GM21717 (cell line): ENCODE results near the gene SLC25A48.
"Not testable (repeated sequence)": the region's sequence is repeated elsewhere in the genome, so short reads cannot be mapped to it uniquely, and the experiment has no call there.

Experiments used
- ATAC-seq: cut with Tn5 transposase; IDR thresholded peaks from one replicate; pipeline ENCODE4 v1.9.1; 2021; ENCODE audit warnings: mild to moderate bottlenecking, moderate library complexity; ENCODE audit not compliant: unreplicated experiment

Gene SLC25A48

GRCh38 chr5:135851915-135852845, 17.7 kb downstream of the SLC25A48 start:
- no peak for ATAC-seq

- no peak for ATAC-seq
These were observed 23.3 kb downstream of the SLC25A48 start for GRCh38 chr5:135857630-135858311.

GRCh38 chr5:135859186-135859585, 24.7 kb downstream of the SLC25A48 start:
- ATAC-seq: not testable (repeated sequence)

GRCh38 chr5:135859641-135860040, 25.2 kb downstream of the SLC25A48 start:
- no peak for ATAC-seq

- no peak for ATAC-seq
These were observed 27.2 kb downstream of the SLC25A48 start for GRCh38 chr5:135861641-135862040.

- no peak for ATAC-seq
These were observed 27.6 kb downstream of the SLC25A48 start for GRCh38 chr5:135862086-135862485.

- no peak for ATAC-seq
These were observed 28.3 kb downstream of the SLC25A48 start for GRCh38 chr5:135862744-135863143.

GRCh38 chr5:135864503-135865435, 30.3 kb downstream of the SLC25A48 start:
- no peak for ATAC-seq

- no peak for ATAC-seq
These were observed 31.6 kb downstream of the SLC25A48 start for GRCh38 chr5:135866016-135866415.

- no peak for ATAC-seq
These were observed 33.1 kb downstream of the SLC25A48 start for GRCh38 chr5:135867599-135867998.

- ATAC-seq: no peak
These were observed 34.2 kb downstream of the SLC25A48 start for GRCh38 chr5:135868681-135869080.

GRCh38 chr5:135869276-135869675, 34.8 kb downstream of the SLC25A48 start:
- no peak for ATAC-seq

- no peak for ATAC-seq
These were observed 35.5 kb downstream of the SLC25A48 start for GRCh38 chr5:135869935-135870334.

GRCh38 chr5:135871268-135871915, 36.9 kb downstream of the SLC25A48 start:
- ATAC-seq: no peak

GRCh38 chr5:135873831-135874230, 39.4 kb downstream of the SLC25A48 start:
- no peak for ATAC-seq

- ATAC-seq: no peak
These were observed 40.0 kb downstream of the SLC25A48 start for GRCh38 chr5:135874461-135874860.

- no peak for ATAC-seq
These were observed 41.1 kb downstream of the SLC25A48 start for GRCh38 chr5:135875567-135875966.

- no peak for ATAC-seq
These were observed 41.7 kb downstream of the SLC25A48 start for GRCh38 chr5:135876146-135876545.

GRCh38 chr5:135877570-135878155, 43.2 kb downstream of the SLC25A48 start:
- no peak for ATAC-seq

- ATAC-seq: no peak
These were observed 43.7 kb downstream of the SLC25A48 start for GRCh38 chr5:135878156-135878620.
